NCI-H345 treated with DMSO at 0.1 percent for 48 hours (cell line): ENCODE measurements around the gene IFNA8.
"Not testable (repeated sequence)": the region's sequence is repeated elsewhere in the genome, so short reads cannot be mapped to it uniquely, and the experiment has no call there.

Experiments used
- DNase-seq: peaks from one replicate; lab custom pipeline; 2025; ENCODE audit not compliant: unreplicated experiment; lab: John Stamatoyannopoulos, UW

Gene IFNA8

GRCh38 chr9:21408817-21409216, at the start of gene IFNA8:
Gene IFNA8, plus strand, starts transcription at chr9:21409117. Its CDS starts 60 bp downstream, at chr9:21409177.
- no peak for DNase-seq

- DNase-seq, result no peak
These were observed 46.6 kb upstream of the IFNA8 start for GRCh38 chr9:21362287-21362686.

GRCh38 chr9:21367169-21367568, 41.7 kb upstream of the IFNA8 start:
- not testable (repeated sequence) for DNase-seq

- DNase-seq, result no peak
These were observed 41.0 kb upstream of the IFNA8 start, which contains the start of gene IFNA13 for GRCh38 chr9:21367957-21368356. Gene IFNA13, minus strand, starts transcription at chr9:21368057. Its CDS starts 47 bp downstream, at chr9:21368010.

GRCh38 chr9:21371467-21371866, 37.5 kb upstream of the IFNA8 start:
- not testable (repeated sequence) for DNase-seq

- peak; percentile 6 for DNase-seq
These were observed 27.2 kb upstream of the IFNA8 start for GRCh38 chr9:21381448-21382339.

GRCh38 chr9:21383627-21384026, 25.3 kb upstream of the IFNA8 start:
- no peak for DNase-seq

- DNase-seq, result no peak
These were observed 23.7 kb upstream of the IFNA8 start, which contains the start of gene IFNA2 for GRCh38 chr9:21385131-21385670. Gene IFNA2, minus strand, starts transcription at chr9:21385398. Its CDS starts 69 bp downstream, at chr9:21385329.

- DNase-seq, result no peak
These were observed 16.6 kb upstream of the IFNA8 start for GRCh38 chr9:21392270-21392669.

- DNase-seq, result peak; percentile 13
These were observed 12.9 kb upstream of the IFNA8 start for GRCh38 chr9:21395778-21396717.

GRCh38 chr9:21398955-21399489, 9.9 kb upstream of the IFNA8 start:
- DNase-seq, result no peak

- DNase-seq, result no peak
These were observed 9.0 kb upstream of the IFNA8 start for GRCh38 chr9:21399956-21400355.

- DNase-seq, result no peak
These were observed 6.3 kb upstream of the IFNA8 start for GRCh38 chr9:21402386-21403251.

- no peak for DNase-seq
These were observed 4.8 kb upstream of the IFNA8 start for GRCh38 chr9:21404146-21404545.

- DNase-seq, result no peak
These were observed 3.2 kb downstream of the IFNA8 start for GRCh38 chr9:21412107-21412506.

- no peak for DNase-seq
These were observed 4.2 kb downstream of the IFNA8 start for GRCh38 chr9:21413151-21413550.

- no peak for DNase-seq
These were observed 4.7 kb downstream of the IFNA8 start for GRCh38 chr9:21413624-21414023.

- no peak for DNase-seq
These were observed 5.5 kb downstream of the IFNA8 start for GRCh38 chr9:21414220-21414940.
